Smooth muscle cell (in vitro differentiated cells): ENCODE measurements around the gene ZCCHC3. TPM values are rescaled to one million over a fixed set of nuclear protein-coding genes. Genes with fewer than 3 reads are reported as not detected.

Experiments
- DNase-seq: peaks from one replicate; lab custom pipeline; 2025; ENCODE audit not compliant: unreplicated experiment; lab: John Stamatoyannopoulos, UW
- H2AFZ ChIP-seq: fragments of 200-600 bp; sonication (generic); 2 replicates; pipeline ENCODE4 v1.6.0; 2016; ENCODE audit warnings: antibody characterized with exemption, low read depth, mild to moderate bottlenecking
- H3F3A ChIP-seq: fragments of 200-600 bp; sonication (generic); 2 replicates; pipeline ENCODE4 v1.6.0; 2017; ENCODE audit warnings: antibody characterized with exemption, low read depth
- H3K27ac ChIP-seq: fragments of 200-600 bp; sonication (generic); 2 replicates; pipeline ENCODE4 v1.5.1; 2016; ENCODE audit warnings: low read depth, mild to moderate bottlenecking
- H3K27me3 ChIP-seq: fragments of 200-600 bp; sonication (generic); 2 replicates; pipeline ENCODE4 v1.6.1; 2016; ENCODE audit warnings: low read depth, mild to moderate bottlenecking
- H3K36me3 ChIP-seq: fragments of 200-600 bp; sonication (generic); 2 replicates; pipeline ENCODE4 v1.5.1; 2016; ENCODE audit warnings: low read depth
- H3K4me1 ChIP-seq: fragments of 200-600 bp; sonication (generic); 2 replicates; pipeline ENCODE4 v1.5.1; 2016; ENCODE audit warnings: low read depth
- H3K4me2 ChIP-seq: fragments of 200-600 bp; sonication (generic); 2 replicates; pipeline ENCODE4 v1.6.0; 2016; ENCODE audit warnings: mild to moderate bottlenecking
- H3K4me3 ChIP-seq: fragments of 200-600 bp; sonication (generic); 2 replicates; pipeline ENCODE4 v1.5.1; 2016; ENCODE audit warnings: mild to moderate bottlenecking
- H3K79me2 ChIP-seq: fragments of 200-600 bp; sonication (generic); 2 replicates; pipeline ENCODE4 v1.6.0; 2016; ENCODE audit warnings: low read depth, mild to moderate bottlenecking
- H3K9ac ChIP-seq: fragments of 200-600 bp; sonication (generic); 2 replicates; pipeline ENCODE4 v1.6.0; 2016; ENCODE audit warnings: low read depth
- H3K9me3 ChIP-seq: fragments of 200-600 bp; sonication (generic); replicated peaks from 2 replicates; pipeline ENCODE4 v1.5.1; 2016; ENCODE audit warnings: low read depth
- H4K20me1 ChIP-seq: fragments of 200-600 bp; sonication (generic); 2 replicates; pipeline ENCODE4 v1.6.0; 2016; ENCODE audit warnings: low read depth
- CTCF ChIP-seq: fragments of 200-600 bp; sonication (generic); IDR thresholded peaks from 2 replicates; pipeline ENCODE4 v1.5.1; 2017; ENCODE audit warnings: borderline replicate concordance, mild to moderate bottlenecking, antibody characterized with exemption; ENCODE audit not compliant: insufficient read depth, poor library complexity, severe bottlenecking
- WGBS: methylation state at CpG from one replicate; pipeline ENCODE4 v1.1.7; 2016; ENCODE audit warnings: low lambda C conversion rate; 5-methylcytosine and 5-hydroxymethylcytosine counted together
- polyA plus RNA-seq: library from polyadenylated mRNA; unstranded; fragments of >200 nt; fragmentation: Nextera tagmentation; extraction: Ambion mirVana; gene quantifications from 2 replicates; pipeline ENCODE4 v1.2.1, GENCODE V29; 2016
- total RNA-seq: library from RNA; depleted of rRNA; stranded (reverse); fragments of >200 nt; gene quantifications from 2 replicates; pipeline ENCODE4 v1.2.3, GENCODE V29; 2014

Gene ZCCHC3
- total and polyA plus RNA-seq, 2 experiments from 2014 or later: 27.7 to 32.4 TPM

GRCh38 chr20:298776-299391 is 1.5 kb downstream of the ZCCHC3 start:
- Histone ChIP-seq H4K20me1 (peaks cover 38% of the 10 kb centered on the region), H3K79me2 (peaks cover 42% of the 10 kb centered on the region), H3K9ac (peak overlapping the region; percentile 91), H3K27ac (peak overlapping the region; percentile 93), H3K9me3 (no peaks in the 10 kb centered on the region), H3K4me1 (peaks cover 39% of the 10 kb centered on the region), H2AFZ (no peak overlapping the region), H3K27me3 (no peaks in the 10 kb centered on the region), H3K4me3 (peak overlapping the region; percentile 89), H3F3A (peaks cover 24% of the 10 kb centered on the region), H3K36me3 (no peaks in the 10 kb centered on the region), H3K4me2 (peak overlapping the region; percentile 94)
- WGBS: 6% methylated on average over 13 of the region's 15 CpGs
- no peak for TF ChIP-seq CTCF
- DNase-seq: no peak

- no peak for TF ChIP-seq CTCF
- Histone ChIP-seq H3K9me3 (no peaks in the 10 kb centered on the region), H3K4me3 (peak overlapping the region; percentile 89), H3K79me2 (peaks cover 42% of the 10 kb centered on the region), H3K9ac (no peak overlapping the region), H3K4me2 (peak overlapping the region; percentile 94), H4K20me1 (peaks cover 38% of the 10 kb centered on the region), H2AFZ (no peak overlapping the region), H3K27ac (peak overlapping the region; percentile 93), H3K27me3 (no peaks in the 10 kb centered on the region), H3F3A (peaks cover 24% of the 10 kb centered on the region), H3K4me1 (peaks cover 39% of the 10 kb centered on the region), H3K36me3 (no peaks in the 10 kb centered on the region)
- 21% methylated on average over 10 of the region's 10 CpGs for whole genome bisulfite sequencing
- DNase-seq: no peak
Observed at GRCh38 chr20:300345-300990, 3.1 kb downstream of the ZCCHC3 start.

- Histone ChIP-seq H2AFZ (no peak overlapping the region), H3K79me2 (peaks cover 36% of the 10 kb centered on the region), H3K9me3 (no peaks in the 10 kb centered on the region), H3K4me3 (no peak overlapping the region), H3K36me3 (no peaks in the 10 kb centered on the region), H3K4me2 (peak overlapping the region; percentile 94), H4K20me1 (peaks cover 38% of the 10 kb centered on the region), H3K27me3 (no peaks in the 10 kb centered on the region), H3K9ac (no peak overlapping the region), H3F3A (peaks cover 20% of the 10 kb centered on the region), H3K4me1 (peaks cover 34% of the 10 kb centered on the region), H3K27ac (peak overlapping the region; percentile 93)
- no peak for DNase-seq
- 35% methylated on average over 13 of the region's 13 CpGs for WGBS
- no peak for TF ChIP-seq CTCF
Observed at GRCh38 chr20:301886-302848, 4.8 kb downstream of the ZCCHC3 start.
